GM18873 (cell line): ENCODE data around the gene FABP1.

Experiments
- ATAC-seq: cut with Tn5 transposase; IDR thresholded peaks from one replicate; pipeline ENCODE4 v1.9.1; 2021; ENCODE audit warnings: mild to moderate bottlenecking, moderate library complexity, moderate number of reproducible peaks; ENCODE audit not compliant: unreplicated experiment, low FRiP score

Gene FABP1

GRCh38 chr2:88085099-88085498, 42.8 kb downstream of the FABP1 start:
- no peak for ATAC-seq

DNA sequence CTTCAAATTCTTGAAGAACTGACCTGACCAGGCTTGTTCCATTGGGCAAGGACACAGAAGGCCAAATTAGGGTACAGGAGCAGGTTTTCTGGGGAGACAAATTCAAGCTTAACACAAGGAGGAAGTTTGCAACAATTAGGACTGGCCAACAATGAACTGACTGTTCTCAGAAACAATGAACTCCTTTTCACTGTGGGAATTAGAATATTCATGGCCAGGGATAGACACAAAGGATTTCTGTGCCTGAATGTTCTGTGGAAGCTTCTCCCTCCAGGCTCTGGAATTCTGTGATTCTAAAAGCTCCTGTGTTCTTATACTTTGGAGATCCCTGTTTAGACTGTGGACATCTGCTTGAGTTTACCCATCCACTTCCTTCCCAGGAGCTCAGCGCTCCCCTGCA, 45.1 kb downstream of the FABP1 start:
- no peak for ATAC-seq

GRCh38 chr2:88081924-88082608, 45.8 kb downstream of the FABP1 start:
- ATAC-seq, result no peak

GRCh38 chr2:88080545-88080944, 47.3 kb downstream of the FABP1 start:
- ATAC-seq, result no peak

DNA sequence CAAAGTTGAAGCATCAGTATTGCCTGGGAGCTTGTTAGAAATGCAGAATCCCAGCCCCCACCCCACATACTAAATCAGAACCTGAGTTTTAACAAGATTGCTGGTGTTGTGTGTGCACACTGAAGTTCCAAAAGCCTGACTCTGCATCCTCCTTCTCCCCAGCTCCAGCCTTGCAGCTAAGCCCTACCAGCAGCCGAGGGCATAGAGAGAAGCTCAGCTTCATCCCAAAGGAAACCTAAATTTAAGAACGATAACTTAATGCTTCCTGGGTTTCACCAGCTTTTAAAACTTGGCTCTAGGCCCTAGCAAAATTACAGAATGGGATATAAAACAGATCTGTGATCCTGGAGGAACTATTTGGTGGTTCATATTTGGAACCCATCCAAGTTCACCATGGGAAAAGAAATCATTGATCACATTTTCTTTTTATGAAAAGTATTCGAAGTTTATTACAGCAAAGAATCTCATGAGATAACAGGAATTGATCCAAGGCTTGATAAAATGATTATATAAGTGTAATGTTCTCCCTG, 49.2 kb downstream of the FABP1 start:
- no peak for ATAC-seq

DNA sequence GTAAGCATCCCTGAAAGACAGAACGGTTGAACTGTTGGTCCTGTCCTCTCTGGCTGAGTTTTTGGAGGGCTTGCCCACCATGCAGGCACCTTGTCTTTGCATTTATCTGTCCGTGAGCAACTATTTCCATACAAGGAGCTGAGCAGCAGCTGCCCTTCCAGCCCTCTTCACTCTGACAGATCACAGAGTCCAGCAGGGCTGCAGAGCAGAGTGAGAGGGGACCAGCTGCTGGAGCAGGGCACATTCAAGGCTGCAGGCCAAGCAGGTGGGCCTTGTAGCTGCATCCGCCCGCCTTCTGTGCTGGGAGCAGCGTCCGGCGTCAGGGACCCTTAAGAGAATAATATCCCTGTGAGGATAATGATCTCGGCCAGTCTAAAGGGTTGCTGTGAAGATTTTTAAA, 50.8 kb downstream of the FABP1 start:
- ATAC-seq, result no peak

- no peak for ATAC-seq
Observed at GRCh38 chr2:88074854-88075292, 53.0 kb downstream of the FABP1 start.

DNA sequence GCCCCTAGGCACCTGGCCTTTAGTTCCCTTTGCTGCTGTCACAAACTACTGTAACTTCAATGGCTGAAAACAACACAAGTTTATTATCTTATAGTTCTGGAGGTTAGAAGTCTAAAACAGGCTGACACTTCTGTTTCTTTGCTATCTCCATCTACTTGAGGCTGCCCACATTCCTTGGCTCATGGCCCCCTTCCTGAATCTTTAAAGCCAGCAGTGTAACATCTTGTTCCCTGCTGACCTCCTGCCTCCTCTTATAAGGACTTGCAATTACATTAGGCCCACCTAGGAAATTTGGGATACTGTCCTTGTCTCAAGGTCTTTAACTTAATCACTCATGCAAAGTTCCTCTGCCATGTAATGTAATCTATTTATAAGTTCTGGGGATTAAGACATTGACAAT, 53.7 kb downstream of the FABP1 start:
- ATAC-seq, result no peak
